Skeletal muscle tissue (tissue), 4 donors: ENCODE measurements around the gene PDZRN4. TPM values are rescaled to one million over a fixed set of nuclear protein-coding genes. Genes with fewer than 3 reads are reported as not detected.

Experiments used
- H3K27ac ChIP-seq: one replicate; pipeline ENCODE4 v1.7.0; 2013; ENCODE audit warnings: mild to moderate bottlenecking, low read depth, low read length, inconsistent platforms
- H3K27me3 ChIP-seq, 3 donors: one replicate each; pipeline ENCODE4 v1.7.0; 2013; ENCODE audit warnings: low read length in 3 of 3; ENCODE audit not compliant: control insufficient read depth in 3 of 3, insufficient read depth in 3 of 3
- H3K36me3 ChIP-seq, 3 donors: one replicate each; pipeline ENCODE4 v1.7.0; 2013; ENCODE audit warnings: low read length in 3 of 3; ENCODE audit not compliant: control insufficient read depth in 3 of 3, insufficient read depth in 3 of 3
- H3K4me1 ChIP-seq, 3 donors: one replicate each; pipeline ENCODE4 v1.7.0; 2013; ENCODE audit warnings: low read length in 3 of 3, mild to moderate bottlenecking in 3 of 3; ENCODE audit not compliant: control insufficient read depth in 3 of 3, insufficient read depth in 3 of 3
- H3K4me3 ChIP-seq, 3 donors: one replicate each; pipeline ENCODE4 v1.7.0; 2013; ENCODE audit warnings: low read length in 3 of 3
- H3K9ac ChIP-seq, 3 donors: one replicate each; pipeline ENCODE4 v1.7.0; 2013; ENCODE audit warnings: low read length in 3 of 3, mild to moderate bottlenecking in 3 of 3, moderate library complexity in 2 of 3, low read depth in 1 of 3
- H3K9me3 ChIP-seq, 3 donors: one replicate each; pipeline ENCODE4 v1.7.0; 2013; ENCODE audit warnings: low read length in 3 of 3; ENCODE audit not compliant: control insufficient read depth in 3 of 3
- total RNA-seq: library from RNA; depleted of rRNA; stranded (reverse); fragments of >200 nt; gene quantifications from one replicate; pipeline ENCODE4 v1.2.3, GENCODE V29; 2014
- donor health status: Osteomylitis.

PDZRN4 gene
- total RNA-seq, 1 donor from 2014 or later: 1.6 TPM

DNA sequence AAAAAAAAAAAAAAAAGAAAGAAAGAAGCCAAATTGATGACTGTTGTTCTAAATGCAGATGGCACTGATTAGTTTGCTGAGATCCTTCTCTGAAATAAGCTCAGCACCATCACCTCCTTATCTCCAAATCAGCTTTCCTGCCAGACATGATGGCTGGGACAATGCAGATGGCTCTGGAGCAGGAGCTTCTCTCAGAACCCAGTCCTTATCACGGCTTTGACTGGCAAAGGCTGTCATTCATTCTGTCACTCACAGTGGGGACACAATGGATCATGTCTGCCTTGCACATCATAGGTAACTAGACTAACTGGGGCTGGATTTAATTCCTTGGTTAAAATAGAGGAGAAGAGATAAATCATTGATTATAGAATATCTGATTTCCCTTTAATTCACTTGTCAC, 146.3 kb downstream of the PDZRN4 start:
- H3K9me3 ChIP-seq: no peaks in the 10 kb centered on the region
- H3K27me3 ChIP-seq: no peaks in the 10 kb centered on the region
- H3K4me1 ChIP-seq: no peaks in the 10 kb centered on the region

GRCh38 chr12:41336041-41336549, 148.0 kb downstream of the PDZRN4 start:
- Histone ChIP-seq H3K4me1 (no peaks in the 10 kb centered on the region), H3K27me3 (no peaks in the 10 kb centered on the region), H3K36me3 (no peaks in the 10 kb centered on the region), H3K4me3 (no peak overlapping the region), H3K27ac (no peak overlapping the region), H3K9ac (no peak overlapping the region), H3K9me3 (no peaks in the 10 kb centered on the region)

More for the DNA sequence above, 146.3 kb downstream of the PDZRN4 start:
- Histone ChIP-seq H3K9ac (no peak overlapping the region), H3K27ac (no peak overlapping the region), H3K36me3 (no peaks in the 10 kb centered on the region), H3K4me3 (no peak overlapping the region)

DNA sequence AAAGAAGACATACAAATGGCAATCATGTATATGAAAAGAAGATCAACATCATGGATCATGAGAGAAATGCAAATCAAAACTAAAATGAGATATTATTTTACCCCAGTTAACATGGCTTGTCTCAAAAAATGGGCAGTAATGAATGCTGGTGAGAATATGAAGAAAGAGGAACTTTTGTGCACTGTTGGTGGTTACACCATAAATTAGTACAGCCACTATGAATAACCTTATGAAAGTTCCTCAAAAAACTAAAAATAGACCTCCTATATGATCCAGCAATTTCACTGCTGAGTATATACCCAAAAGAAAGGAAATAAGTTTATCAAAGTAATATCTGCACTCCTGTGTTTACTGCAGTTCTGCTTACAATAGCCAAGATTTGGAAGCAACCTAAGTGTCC, 151.7 kb downstream of the PDZRN4 start:
- no peaks in the 10 kb centered on the region for H3K27me3 ChIP-seq

GRCh38 chr12:41344776-41345470, 156.8 kb downstream of the PDZRN4 start:
- no peak overlapping the region for H3K27ac ChIP-seq
- no peak overlapping the region for H3K9ac ChIP-seq
- H3K36me3 ChIP-seq: no peaks in the 10 kb centered on the region
- no peak overlapping the region for H3K4me3 ChIP-seq
- H3K9me3 ChIP-seq: peaks cover 0 to 2% (median 0%) of the 10 kb centered on the region in 3 donors
- no peaks in the 10 kb centered on the region for H3K4me1 ChIP-seq
- no peaks in the 10 kb centered on the region for H3K27me3 ChIP-seq

More for the DNA sequence above, 151.7 kb downstream of the PDZRN4 start:
- no peak overlapping the region for H3K9ac ChIP-seq
- H3K4me1 ChIP-seq: no peaks in the 10 kb centered on the region
- peaks cover 0 to 2% (median 0%) of the 10 kb centered on the region in 3 donors for H3K9me3 ChIP-seq
- H3K4me3 ChIP-seq: no peak overlapping the region
- no peaks in the 10 kb centered on the region for H3K36me3 ChIP-seq
- H3K27ac ChIP-seq: no peak overlapping the region

DNA sequence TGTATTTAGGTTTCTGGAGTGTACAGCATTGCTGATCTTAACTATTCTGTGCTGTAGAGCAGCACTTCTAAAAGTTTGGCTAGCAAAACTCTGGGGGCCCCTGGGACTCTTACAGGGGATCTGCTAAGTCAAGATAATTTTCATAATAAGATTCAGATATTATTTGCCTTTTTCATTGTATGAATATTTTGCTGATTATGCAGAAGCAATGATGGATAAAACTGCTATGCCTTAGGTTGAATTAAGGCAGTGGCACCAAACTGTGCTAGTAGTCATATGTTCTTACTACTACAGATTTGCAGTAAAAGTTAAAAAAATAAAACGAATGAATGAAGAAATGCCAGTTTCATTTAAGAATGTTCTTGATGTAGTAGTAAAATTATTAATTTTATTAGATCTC, 160.1 kb downstream of the PDZRN4 start:
- Histone ChIP-seq H3K9me3 (no peaks in the 10 kb centered on the region), H3K9ac (no peak overlapping the region), H3K4me1 (no peaks in the 10 kb centered on the region), H3K36me3 (no peaks in the 10 kb centered on the region), H3K4me3 (no peak overlapping the region), H3K27ac (no peak overlapping the region), H3K27me3 (no peaks in the 10 kb centered on the region)

GRCh38 chr12:41356181-41356580, 168.1 kb downstream of the PDZRN4 start:
- Histone ChIP-seq H3K4me1 (no peaks in the 10 kb centered on the region), H3K4me3 (no peak overlapping the region), H3K36me3 (no peaks in the 10 kb centered on the region), H3K27ac (no peak overlapping the region), H3K27me3 (no peaks in the 10 kb centered on the region), H3K9me3 (no peaks in the 10 kb centered on the region), H3K9ac (no peak overlapping the region)

GRCh38 chr12:41361738-41362137, 173.6 kb downstream of the PDZRN4 start:
- no peaks in the 10 kb centered on the region for H3K36me3 ChIP-seq
- H3K4me3 ChIP-seq: no peak overlapping the region
- H3K27me3 ChIP-seq: no peaks in the 10 kb centered on the region
- no peak overlapping the region for H3K27ac ChIP-seq
- H3K9ac ChIP-seq: no peak overlapping the region
- no peaks in the 10 kb centered on the region for H3K9me3 ChIP-seq
- no peaks in the 10 kb centered on the region for H3K4me1 ChIP-seq

- no peaks in the 10 kb centered on the region for H3K4me1 ChIP-seq
- no peak overlapping the region for H3K9ac ChIP-seq
- no peaks in the 10 kb centered on the region for H3K27me3 ChIP-seq
- no peak overlapping the region for H3K27ac ChIP-seq
- no peak overlapping the region for H3K4me3 ChIP-seq
- H3K36me3 ChIP-seq: no peaks in the 10 kb centered on the region
- H3K9me3 ChIP-seq: no peaks in the 10 kb centered on the region
Measured at GRCh38 chr12:41362510-41362909, 174.4 kb downstream of the PDZRN4 start.

GRCh38 chr12:41362931-41363330, 174.8 kb downstream of the PDZRN4 start:
- Histone ChIP-seq H3K4me1 (no peaks in the 10 kb centered on the region), H3K27me3 (no peaks in the 10 kb centered on the region), H3K36me3 (no peaks in the 10 kb centered on the region), H3K27ac (no peak overlapping the region), H3K9me3 (no peaks in the 10 kb centered on the region), H3K4me3 (no peak overlapping the region), H3K9ac (no peak overlapping the region)

- no peak overlapping the region for H3K9ac ChIP-seq
- no peaks in the 10 kb centered on the region for H3K27me3 ChIP-seq
- H3K9me3 ChIP-seq: no peaks in the 10 kb centered on the region
- H3K36me3 ChIP-seq: no peaks in the 10 kb centered on the region
- no peak overlapping the region for H3K27ac ChIP-seq
- H3K4me3 ChIP-seq: no peak overlapping the region
- no peaks in the 10 kb centered on the region for H3K4me1 ChIP-seq
Measured at GRCh38 chr12:41364211-41364610, 176.1 kb downstream of the PDZRN4 start.
